HUES64 (cell line): ENCODE measurements around the gene PTN.

Experiments
- H3K27ac ChIP-seq: 2 replicates; pipeline ENCODE4 v1.7.0; 2013; ENCODE audit warnings: low read depth, low read length, inconsistent platforms
- H3K27me3 ChIP-seq: 2 replicates; pipeline ENCODE4 v1.6.1; 2013; ENCODE audit warnings: mild to moderate bottlenecking, low read length; ENCODE audit not compliant: insufficient read depth
- H3K36me3 ChIP-seq: 2 replicates; pipeline ENCODE4 v1.6.1; 2013; ENCODE audit warnings: mild to moderate bottlenecking, low read length; ENCODE audit not compliant: insufficient read depth
- H3K4me1 ChIP-seq: 2 replicates; pipeline ENCODE4 v1.6.1; 2013; ENCODE audit warnings: mild to moderate bottlenecking, low read length, moderate library complexity; ENCODE audit not compliant: insufficient read depth
- H3K4me3 ChIP-seq: 2 replicates; pipeline ENCODE4 v1.5.1; 2013; ENCODE audit warnings: mild to moderate bottlenecking, low read length, moderate library complexity
- H3K9ac ChIP-seq: 2 replicates; pipeline ENCODE4 v1.6.1; 2013; ENCODE audit warnings: mild to moderate bottlenecking, low read depth, low read length
- H3K9me3 ChIP-seq: 2 replicates; pipeline ENCODE4 v1.6.1; 2013; ENCODE audit warnings: low read depth, low read length; ENCODE audit not compliant: insufficient read depth
- WGBS: fragments of 150-250, 120-280 bp; methylation state at CpG from one replicate; pipeline ENCODE4 v1.1.7; 2013; ENCODE audit warnings: missing lambda C conversion rate; 5-methylcytosine and 5-hydroxymethylcytosine counted together

PTN gene

DNA sequence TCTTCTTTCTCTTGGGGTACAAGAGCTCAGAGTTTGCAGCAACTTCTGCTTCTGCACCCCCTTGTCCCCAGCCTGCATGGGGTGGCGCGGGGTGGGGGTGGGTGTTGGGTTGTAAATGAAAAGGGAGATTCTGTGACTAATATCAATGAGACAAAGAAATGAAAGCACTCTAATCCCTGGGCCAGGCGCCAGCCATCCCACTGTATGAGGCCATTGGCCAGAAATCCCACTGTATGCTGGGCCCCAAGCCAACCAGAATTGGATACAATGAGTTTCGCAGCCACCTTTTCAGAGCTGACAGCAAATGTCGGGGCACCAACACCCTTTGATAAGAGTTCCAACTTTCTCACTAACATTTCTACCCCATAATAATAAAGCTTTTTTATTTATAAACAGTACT lies 10.9 kb upstream of the PTN start:
- no peak overlapping the region for H3K27ac ChIP-seq
- H3K27me3 ChIP-seq, result no peaks in the 10 kb centered on the region
- no peak overlapping the region for H3K9ac ChIP-seq
- no peak overlapping the region for H3K4me3 ChIP-seq
- peaks cover 29% of the 10 kb centered on the region for H3K9me3 ChIP-seq
- 87% methylated on average over 5 of the region's 5 CpGs for WGBS
- no peaks in the 10 kb centered on the region for H3K36me3 ChIP-seq
- H3K4me1 ChIP-seq, result no peaks in the 10 kb centered on the region

DNA sequence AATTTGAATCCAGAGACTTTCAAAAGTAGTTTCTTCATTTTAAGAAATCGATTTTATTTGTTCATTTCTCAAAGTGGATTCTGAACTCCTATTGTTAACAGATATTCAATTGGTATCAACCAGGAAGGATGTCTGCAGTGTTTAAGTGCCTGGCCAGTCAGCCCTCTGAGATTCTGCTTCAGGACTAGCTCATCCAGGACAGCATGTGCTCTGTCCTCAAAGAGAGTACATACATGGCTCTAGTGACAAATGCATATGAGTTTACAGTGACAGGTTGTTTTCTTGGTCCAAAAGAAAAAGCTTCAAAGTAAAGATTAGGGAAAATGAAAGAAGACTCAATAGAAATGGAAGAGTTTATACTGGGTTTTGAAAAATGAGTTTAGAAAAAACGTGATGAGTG lies 8.4 kb upstream of the PTN start:
- no peak overlapping the region for H3K27ac ChIP-seq
- 81% methylated on average over 1 of the region's 2 CpGs for WGBS
- no peak overlapping the region for H3K4me3 ChIP-seq
- H3K27me3 ChIP-seq, result no peaks in the 10 kb centered on the region
- no peaks in the 10 kb centered on the region for H3K36me3 ChIP-seq
- no peak overlapping the region for H3K9ac ChIP-seq
- peaks cover 6% of the 10 kb centered on the region; the same call in 1 of the 2 replicates for H3K4me1 ChIP-seq
- H3K9me3 ChIP-seq, result peaks cover 7% of the 10 kb centered on the region

DNA sequence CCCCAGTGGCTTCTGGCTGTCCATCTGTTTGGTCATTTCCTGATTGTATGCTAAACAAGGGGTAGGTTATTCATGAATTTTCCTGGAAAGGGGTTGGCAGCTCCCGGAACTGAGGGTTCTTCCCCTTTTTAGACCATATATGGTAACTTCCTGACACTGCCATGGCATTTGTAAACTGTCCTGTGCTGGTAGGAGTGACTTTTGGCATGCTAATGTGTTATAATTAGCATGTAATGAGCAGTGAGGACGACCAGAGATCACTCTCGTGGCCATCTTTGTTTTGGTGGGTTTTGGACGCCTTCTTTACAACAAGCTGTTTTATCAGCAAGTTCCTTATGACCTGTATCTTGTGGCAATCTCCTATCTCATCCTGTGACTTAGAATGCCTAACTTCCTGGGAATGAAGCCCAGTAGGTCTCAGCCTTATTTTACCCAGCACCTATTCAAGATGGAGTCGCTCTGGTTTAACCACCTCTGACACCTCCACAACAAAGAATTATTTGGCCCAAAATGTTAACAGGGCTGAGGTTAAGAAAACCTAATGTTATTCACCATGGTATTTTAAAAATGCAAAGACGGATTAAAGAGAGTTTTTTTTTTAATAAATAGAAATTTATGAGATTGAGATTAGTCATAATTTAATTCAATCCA lies 2.4 kb upstream of the PTN start:
- peaks cover 33% of the 10 kb centered on the region for H3K4me1 ChIP-seq
- 79% methylated on average over 5 of the region's 6 CpGs for WGBS
- H3K4me3 ChIP-seq, result no peak overlapping the region
- no peaks in the 10 kb centered on the region for H3K36me3 ChIP-seq
- peaks cover 17% of the 10 kb centered on the region; the same call in 1 of the 2 replicates for H3K27me3 ChIP-seq
- no peak overlapping the region for H3K27ac ChIP-seq
- H3K9ac ChIP-seq, result no peak overlapping the region
- no peaks in the 10 kb centered on the region for H3K9me3 ChIP-seq

DNA sequence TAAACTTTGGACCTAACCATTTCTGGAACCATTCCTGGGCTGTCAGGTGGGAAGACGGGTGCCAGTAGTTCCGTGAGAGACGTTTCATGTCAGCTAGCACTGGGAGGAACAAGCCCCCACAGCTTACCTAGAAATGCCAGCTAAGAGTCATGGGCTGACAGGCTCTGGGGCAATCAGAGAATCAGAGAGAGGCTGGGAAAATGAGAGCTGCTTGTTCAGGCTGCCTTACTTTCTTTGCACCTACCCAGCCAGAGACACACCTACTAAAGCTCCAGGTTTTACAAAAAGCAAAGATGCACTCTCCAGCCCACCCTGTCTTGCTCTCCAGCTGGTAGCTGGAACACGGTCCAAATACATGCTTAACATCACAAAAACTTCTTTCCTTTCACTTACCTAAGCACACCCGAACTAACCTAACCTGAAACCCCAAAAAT lies 688 bp downstream of the PTN start:
- Histone ChIP-seq H3K9me3 (no peaks in the 10 kb centered on the region), H3K4me1 (peaks cover 37% of the 10 kb centered on the region), H3K36me3 (no peaks in the 10 kb centered on the region; the same call in 1 of the 2 replicates), H3K9ac (peak overlapping the region; percentile 80), H3K27me3 (peaks cover 17% of the 10 kb centered on the region; the same call in 1 of the 2 replicates), H3K27ac (0 out of 2 replicates have a peak overlapping the region, but pooled peaks have one; percentile 51), H3K4me3 (peak overlapping the region; percentile 80)
- 21% methylated on average over 5 of the region's 5 CpGs for WGBS

DNA sequence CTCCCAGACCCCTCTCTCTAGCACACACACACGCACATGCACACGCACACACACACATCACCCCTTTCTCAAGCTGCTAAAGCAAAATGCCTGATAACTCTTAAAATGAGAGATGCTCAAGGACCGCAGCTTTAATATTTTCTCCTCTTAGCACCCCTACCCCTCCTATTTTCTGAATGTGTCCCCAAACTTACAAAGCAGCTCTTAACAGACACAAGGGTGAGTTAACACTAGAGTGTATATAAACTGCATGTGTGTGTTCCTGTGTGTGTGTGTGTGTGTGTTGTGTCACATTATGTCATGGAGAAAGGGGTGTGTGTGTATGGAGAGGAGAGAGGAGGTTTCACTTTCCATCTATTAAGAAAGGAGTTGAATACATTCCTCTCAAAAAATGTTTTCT lies 1.3 kb downstream of the PTN start:
- no peaks in the 10 kb centered on the region; the same call in 1 of the 2 replicates for H3K36me3 ChIP-seq
- no peak overlapping the region for H3K27ac ChIP-seq
- peak overlapping the region; percentile 80 for H3K4me3 ChIP-seq
- 61% methylated on average over 3 of the region's 3 CpGs for WGBS
- no peaks in the 10 kb centered on the region for H3K9me3 ChIP-seq
- H3K4me1 ChIP-seq, result peaks cover 35% of the 10 kb centered on the region
- H3K9ac ChIP-seq, result no peak overlapping the region
- H3K27me3 ChIP-seq, result peaks cover 17% of the 10 kb centered on the region; the same call in 1 of the 2 replicates

DNA sequence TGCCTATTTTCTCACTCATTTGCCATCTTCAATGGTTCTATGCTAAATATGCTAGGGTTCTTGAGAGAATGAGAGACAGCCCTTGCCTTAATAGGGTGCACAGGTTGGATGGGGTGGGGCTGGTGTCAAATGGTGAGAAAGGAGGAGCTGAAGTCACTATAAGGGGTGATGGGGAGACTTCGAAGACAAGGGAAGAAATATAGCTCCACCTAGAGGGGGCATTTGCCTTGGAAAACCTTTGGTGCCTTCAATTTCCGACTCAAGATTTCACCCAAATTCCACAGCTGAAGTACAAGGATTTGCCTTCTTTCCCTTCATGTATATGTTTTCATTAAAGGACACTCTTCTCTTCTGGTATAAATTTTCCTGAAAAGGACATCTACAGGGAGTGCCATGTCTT lies 5.6 kb downstream of the PTN start:
- Histone ChIP-seq H3K36me3 (no peaks in the 10 kb centered on the region; the same call in 1 of the 2 replicates), H3K9me3 (no peaks in the 10 kb centered on the region), H3K4me1 (peaks cover 18% of the 10 kb centered on the region), H3K27ac (no peak overlapping the region), H3K9ac (no peak overlapping the region), H3K4me3 (no peak overlapping the region), H3K27me3 (no peaks in the 10 kb centered on the region)
- WGBS, result 72% methylated on average over 2 of the region's 2 CpGs

DNA sequence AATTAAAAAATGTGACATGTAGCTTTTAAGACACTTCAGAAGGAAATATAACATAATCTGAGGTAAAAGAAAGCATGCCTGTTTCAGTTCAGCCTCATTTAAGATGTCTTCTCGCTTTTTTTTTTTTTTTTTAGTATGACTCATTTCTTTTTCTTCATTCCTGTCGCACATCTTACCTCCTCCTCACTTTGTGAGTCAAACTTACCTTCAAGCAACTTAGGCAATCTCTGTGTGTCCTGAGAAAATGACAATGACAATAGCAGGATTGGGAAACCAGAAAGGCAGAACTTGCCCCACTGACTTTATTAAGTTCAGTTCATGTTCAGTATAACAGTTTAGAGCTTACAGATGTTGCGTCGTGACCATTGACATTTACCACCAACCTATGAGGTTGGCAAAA lies 7.7 kb downstream of the PTN start:
- Histone ChIP-seq H3K9me3 (no peaks in the 10 kb centered on the region), H3K27me3 (no peaks in the 10 kb centered on the region), H3K27ac (no peak overlapping the region), H3K4me1 (peaks cover 13% of the 10 kb centered on the region), H3K9ac (no peak overlapping the region), H3K36me3 (no peaks in the 10 kb centered on the region; the same call in 1 of the 2 replicates), H3K4me3 (no peak overlapping the region)
- WGBS, result 88% methylated on average over 4 of the region's 4 CpGs

DNA sequence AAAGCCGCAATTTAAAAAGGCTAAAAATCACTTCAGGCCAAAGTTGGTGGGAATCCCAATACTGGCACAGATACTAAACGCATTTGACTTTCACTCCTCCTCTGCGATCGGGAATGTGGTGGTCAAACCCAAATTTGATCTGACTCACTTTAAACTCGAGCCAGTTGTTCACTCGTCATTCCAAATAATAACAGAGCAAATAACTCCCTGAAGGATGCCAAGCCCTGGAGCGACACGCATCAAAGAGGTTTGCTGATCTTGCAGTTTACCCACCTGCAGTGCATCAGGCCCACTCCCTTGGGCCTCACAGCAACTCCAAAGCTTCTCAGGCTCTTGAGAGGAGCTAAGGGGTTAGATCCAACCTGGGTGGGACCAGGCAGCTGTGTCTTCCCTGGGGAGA lies 12.2 kb downstream of the PTN start:
- Histone ChIP-seq H3K9ac (no peak overlapping the region), H3K27me3 (no peaks in the 10 kb centered on the region), H3K4me3 (no peak overlapping the region), H3K27ac (no peak overlapping the region), H3K9me3 (no peaks in the 10 kb centered on the region), H3K36me3 (no peaks in the 10 kb centered on the region), H3K4me1 (peaks cover 8% of the 10 kb centered on the region)
- 82% methylated on average over 8 of the region's 8 CpGs for WGBS

DNA sequence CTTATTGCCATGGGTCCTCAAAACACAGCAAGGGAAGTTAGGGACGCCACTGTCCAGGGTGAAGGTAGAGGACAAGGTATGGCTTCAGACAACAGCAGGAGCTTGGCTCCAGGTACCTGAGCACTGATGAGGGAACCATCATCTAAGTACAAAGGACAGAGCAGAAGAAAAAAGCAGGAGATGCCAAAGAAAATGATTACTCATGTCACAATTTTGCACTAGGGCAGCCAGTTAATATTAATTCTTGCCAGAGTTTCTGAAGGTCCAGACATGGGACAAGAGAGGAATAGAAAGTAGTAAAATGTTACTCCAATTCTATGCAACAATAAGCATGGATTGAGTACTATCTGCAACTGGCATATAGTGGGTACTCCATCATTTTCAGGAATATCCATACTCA lies 14.1 kb downstream of the PTN start:
- H3K9me3 ChIP-seq, result no peaks in the 10 kb centered on the region
- no peak overlapping the region for H3K27ac ChIP-seq
- peaks cover 23% of the 10 kb centered on the region for H3K4me1 ChIP-seq
- H3K4me3 ChIP-seq, result no peak overlapping the region
- 93% methylated on average over 1 of the region's 1 CpG for WGBS
- H3K36me3 ChIP-seq, result no peaks in the 10 kb centered on the region
- no peaks in the 10 kb centered on the region for H3K27me3 ChIP-seq
- no peak overlapping the region for H3K9ac ChIP-seq

DNA sequence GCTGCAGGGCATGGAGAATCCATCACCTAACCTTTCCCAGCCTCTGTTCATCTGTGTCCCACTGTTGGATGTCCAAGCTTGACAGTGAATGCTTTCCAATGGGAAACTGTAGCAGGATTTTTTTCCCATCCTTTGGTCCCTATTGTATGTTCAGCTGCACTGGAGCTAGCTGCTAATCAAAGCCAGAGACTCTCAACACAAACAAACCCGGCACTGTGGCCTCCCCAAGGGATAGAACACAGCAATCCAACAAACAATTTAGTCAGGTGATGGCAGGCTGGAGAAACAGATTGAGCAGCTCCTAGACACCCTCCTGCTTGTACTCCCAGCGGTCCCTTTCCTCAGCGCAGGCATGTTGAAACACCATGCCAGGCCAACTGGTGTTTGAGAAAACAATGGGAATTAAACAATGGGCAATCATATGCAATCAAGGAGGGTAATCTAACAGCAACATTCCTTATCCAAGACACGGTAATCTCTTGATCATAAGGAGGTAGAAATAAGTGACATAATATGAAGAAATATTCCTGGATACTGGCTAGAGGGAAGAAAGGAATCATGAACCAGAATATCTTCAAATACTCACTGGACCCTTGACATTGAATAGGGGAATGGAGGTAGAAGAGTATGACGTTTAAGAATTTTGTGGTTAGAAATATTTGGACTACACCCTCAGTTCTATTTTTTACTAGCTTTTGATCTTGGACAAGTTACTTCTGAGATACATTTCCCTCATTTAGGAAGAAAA lies 15.0 kb downstream of the PTN start:
- 70% methylated on average over 3 of the region's 5 CpGs for WGBS
- Histone ChIP-seq H3K9me3 (no peaks in the 10 kb centered on the region), H3K27me3 (no peaks in the 10 kb centered on the region), H3K36me3 (no peaks in the 10 kb centered on the region), H3K4me1 (peaks cover 23% of the 10 kb centered on the region), H3K27ac (no peak overlapping the region), H3K9ac (no peak overlapping the region), H3K4me3 (no peak overlapping the region)

DNA sequence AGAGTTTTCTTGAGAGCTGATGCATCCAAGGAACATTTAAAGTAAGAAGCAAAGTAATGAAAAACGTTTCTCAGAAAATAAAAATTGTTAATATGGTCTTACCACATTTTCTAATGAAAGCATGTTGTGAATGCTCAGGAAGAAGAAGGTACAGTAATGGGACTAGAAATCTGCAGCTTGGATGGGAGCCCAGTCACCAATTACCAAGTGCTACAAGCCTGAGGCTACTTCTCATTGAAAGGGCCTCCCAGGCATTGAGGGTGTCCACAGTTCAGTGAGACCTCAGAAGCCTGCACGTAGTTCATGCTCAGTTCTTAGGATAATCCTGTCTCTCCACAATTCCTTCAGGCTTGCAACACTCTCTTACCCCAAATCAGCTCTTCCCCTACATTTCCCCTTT lies 17.6 kb downstream of the PTN start:
- Histone ChIP-seq H3K4me3 (no peak overlapping the region), H3K27ac (no peak overlapping the region), H3K9ac (no peak overlapping the region), H3K9me3 (peaks cover 5% of the 10 kb centered on the region; the same call in 1 of the 2 replicates), H3K27me3 (no peaks in the 10 kb centered on the region), H3K4me1 (peaks cover 15% of the 10 kb centered on the region), H3K36me3 (no peaks in the 10 kb centered on the region)
- WGBS, result 85% methylated on average over 1 of the region's 2 CpGs
